HG02763 (cell line): ENCODE measurements around the gene TPBGL.

ENCODE experiments used
- ATAC-seq: cut with Tn5 transposase; IDR thresholded peaks from one replicate; pipeline ENCODE4 v1.9.1; 2021; ENCODE audit warnings: mild to moderate bottlenecking, moderate library complexity; ENCODE audit not compliant: unreplicated experiment

The TPBGL gene, protein sequence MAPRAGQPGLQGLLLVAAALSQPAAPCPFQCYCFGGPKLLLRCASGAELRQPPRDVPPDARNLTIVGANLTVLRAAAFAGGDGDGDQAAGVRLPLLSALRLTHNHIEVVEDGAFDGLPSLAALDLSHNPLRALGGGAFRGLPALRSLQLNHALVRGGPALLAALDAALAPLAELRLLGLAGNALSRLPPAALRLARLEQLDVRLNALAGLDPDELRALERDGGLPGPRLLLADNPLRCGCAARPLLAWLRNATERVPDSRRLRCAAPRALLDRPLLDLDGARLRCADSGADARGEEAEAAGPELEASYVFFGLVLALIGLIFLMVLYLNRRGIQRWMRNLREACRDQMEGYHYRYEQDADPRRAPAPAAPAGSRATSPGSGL

GRCh38 chr11:75240311-75241035, at the start of gene TPBGL:
Gene TPBGL, plus strand, starts transcription at chr11:75240774. Its CDS starts 276 bp downstream, at chr11:75241050.
- ATAC-seq, result no peak

DNA sequence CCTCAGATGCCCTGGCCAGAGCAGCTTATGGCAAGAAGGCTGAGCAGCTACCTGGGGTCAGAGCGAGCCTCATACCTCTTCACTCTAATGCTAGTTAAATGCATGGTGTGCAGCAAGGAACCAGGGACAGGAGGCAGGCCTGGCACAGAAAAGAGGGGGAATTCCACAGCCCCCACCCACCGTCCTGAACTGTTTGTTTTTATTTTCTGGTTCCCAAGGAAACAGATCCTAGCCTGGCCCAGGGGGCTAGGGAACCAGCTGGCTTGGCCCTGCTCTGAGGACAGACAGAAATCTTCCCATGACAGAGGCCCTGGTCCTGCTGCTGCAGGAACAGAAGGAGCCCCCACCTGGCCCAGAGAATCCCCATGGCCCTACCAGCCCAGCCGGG, 49.2 kb upstream of the TPBGL start:
- ATAC-seq, result no peak

DNA sequence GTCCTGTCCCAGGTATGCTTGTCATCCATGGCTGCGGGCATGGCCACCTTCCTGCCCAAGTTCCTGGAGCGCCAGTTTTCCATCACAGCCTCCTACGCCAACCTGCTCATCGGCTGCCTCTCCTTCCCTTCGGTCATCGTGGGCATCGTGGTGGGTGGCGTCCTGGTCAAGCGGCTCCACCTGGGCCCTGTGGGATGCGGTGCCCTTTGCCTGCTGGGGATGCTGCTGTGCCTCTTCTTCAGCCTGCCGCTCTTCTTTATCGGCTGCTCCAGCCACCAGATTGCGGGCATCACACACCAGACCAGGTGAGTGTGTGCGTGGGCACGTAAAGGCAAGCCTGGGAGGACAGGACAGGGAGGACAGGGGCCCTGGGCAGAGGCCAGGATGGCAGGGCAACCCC, 47.3 kb upstream of the TPBGL start:
- ATAC-seq, result no peak

DNA sequence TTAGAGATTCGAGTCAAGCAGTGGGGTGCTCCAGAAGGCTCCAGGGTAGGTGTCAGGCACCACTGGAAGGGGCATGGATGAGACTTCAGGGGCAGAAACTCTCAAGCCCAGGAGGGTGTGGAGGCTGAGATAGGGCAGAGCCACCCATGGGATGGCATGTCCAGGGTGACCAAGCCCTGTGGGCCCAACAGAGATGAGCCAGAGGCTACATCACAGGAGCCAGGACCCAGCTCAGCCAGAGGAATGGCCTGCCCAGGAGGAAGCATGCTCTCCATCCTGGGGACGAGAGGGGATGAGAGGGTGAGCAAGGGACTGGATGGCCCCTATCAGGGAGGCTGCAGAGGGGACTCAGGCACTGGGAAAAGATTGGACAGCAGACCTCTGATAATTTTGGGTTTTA, 46.9 kb upstream of the TPBGL start:
- no peak for ATAC-seq

DNA sequence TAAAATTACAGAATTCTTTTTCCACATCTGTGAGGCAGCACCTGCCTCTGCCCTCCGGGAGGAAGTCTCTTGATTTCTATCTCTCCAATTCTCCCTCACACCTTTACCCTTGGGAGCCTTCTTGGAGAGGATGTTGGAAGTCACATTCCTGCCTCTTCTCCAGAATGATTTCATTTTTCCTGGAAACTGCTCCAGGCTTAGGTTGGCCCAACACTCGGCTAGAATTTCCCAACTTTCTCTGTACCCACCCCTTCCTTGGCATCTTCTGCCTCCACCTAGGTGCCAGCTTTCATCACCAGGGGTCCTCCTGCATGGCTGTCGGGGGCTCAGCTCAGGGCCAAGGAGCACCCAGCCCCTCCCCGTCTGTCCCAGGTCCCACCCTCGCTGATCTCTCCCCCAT, 46.4 kb upstream of the TPBGL start:
- ATAC-seq, result no peak

DNA sequence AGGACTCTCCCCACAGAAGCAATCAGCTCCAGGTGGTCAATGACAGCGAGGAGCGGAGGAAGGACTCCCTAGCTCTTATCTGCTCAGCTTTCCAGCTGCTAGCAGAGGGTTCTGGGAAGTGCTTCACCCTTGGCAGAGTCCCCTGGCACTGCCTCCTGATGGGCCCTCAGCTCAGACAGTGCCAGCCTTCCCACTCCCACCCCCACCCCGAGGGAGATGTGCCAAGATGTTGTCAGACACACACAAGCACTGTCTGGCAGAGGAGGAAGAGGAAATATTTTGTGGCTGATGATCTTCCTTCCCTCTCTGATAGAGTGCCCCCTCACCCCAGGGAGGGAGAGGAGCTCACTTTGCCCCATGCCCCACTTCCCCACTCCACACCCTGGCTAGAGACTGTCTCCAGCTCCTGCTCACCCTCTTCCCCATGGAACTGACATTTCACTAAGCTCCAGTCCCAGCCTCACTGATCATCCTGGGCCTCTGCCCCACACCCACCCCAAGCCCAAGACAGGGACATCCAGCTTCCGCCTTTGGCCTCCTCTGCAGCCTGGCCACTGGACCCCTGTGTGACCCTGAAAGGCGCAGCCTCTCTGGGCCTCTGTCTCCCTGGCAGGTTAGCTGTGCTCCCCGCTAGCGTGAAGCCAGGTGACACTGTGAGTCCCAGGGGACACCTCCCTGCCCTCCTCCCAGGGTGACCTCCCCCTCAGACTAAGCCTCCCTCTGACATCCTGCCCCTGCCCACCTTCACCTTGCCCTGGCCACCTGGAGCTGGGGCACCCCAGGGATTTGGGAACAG, 45.2 kb upstream of the TPBGL start:
- ATAC-seq, result no peak

DNA sequence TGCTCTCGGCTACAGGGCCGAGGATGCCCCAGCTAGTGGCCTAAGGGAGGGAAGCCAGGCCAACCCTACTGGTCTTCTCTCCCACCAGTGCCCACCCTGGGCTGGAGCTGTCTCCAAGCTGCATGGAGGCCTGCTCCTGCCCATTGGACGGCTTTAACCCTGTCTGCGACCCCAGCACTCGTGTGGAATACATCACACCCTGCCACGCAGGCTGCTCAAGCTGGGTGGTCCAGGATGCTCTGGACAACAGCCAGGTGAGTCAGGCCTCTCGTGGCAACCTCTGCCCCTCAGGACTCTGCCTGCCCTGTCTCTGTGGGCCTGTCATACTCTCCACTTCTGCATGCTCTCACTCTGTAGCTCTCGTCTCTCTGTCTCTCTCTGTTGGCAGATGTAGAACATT, 44.1 kb upstream of the TPBGL start:
- ATAC-seq, result no peak

- ATAC-seq, result no peak
These were observed 42.9 kb upstream of the TPBGL start for GRCh38 chr11:75197512-75198277.

GRCh38 chr11:75198278-75198973, 42.1 kb upstream of the TPBGL start:
- ATAC-seq, result no peak

GRCh38 chr11:75199412-75199955, 41.1 kb upstream of the TPBGL start:
- no peak for ATAC-seq

- ATAC-seq, result no peak
These were observed 40.5 kb upstream of the TPBGL start for GRCh38 chr11:75200051-75200450.

GRCh38 chr11:75200531-75200930, 40.0 kb upstream of the TPBGL start:
- no peak for ATAC-seq

DNA sequence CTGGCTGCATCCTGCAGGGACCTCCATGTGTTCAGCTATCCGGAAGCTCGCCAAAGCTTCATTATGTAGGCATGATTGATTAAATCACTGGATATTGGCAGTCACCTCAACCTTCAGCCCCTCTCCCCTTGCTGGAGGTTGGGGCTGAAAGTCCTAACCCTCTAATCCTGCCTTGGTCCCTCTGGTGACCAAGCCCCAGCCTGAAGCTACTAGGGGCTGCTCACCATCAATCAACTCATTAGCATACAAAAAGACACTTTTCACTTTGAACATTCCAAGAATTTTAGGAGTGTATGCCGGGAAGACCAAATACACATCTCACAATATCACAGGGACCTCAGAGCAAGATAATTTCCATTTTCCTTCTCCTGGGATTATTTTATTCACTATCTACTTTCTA, 38.8 kb upstream of the TPBGL start:
- ATAC-seq, result no peak

- no peak for ATAC-seq
These were observed 38.4 kb upstream of the TPBGL start for GRCh38 chr11:75202195-75202594.

DNA sequence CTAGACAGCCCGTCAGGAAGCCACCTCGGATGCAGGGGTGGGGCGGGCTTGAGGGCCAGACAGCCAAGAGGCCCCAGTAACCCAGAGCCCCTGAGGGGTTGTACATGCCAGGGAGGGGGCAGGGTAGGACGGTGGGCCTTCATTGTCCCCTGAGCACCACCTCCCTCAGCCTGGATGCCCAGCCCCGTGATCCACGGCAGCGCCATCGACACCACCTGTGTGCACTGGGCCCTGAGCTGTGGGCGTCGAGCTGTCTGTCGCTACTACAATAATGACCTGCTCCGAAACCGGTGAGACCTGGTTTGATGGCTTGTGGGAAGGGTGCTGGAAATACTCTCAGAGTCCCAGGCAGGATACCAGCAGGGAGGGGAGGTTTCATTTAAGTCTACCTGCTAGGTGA, 37.4 kb upstream of the TPBGL start:
- no peak for ATAC-seq

- no peak for ATAC-seq
These were observed 36.9 kb upstream of the TPBGL start for GRCh38 chr11:75203641-75204011.

DNA sequence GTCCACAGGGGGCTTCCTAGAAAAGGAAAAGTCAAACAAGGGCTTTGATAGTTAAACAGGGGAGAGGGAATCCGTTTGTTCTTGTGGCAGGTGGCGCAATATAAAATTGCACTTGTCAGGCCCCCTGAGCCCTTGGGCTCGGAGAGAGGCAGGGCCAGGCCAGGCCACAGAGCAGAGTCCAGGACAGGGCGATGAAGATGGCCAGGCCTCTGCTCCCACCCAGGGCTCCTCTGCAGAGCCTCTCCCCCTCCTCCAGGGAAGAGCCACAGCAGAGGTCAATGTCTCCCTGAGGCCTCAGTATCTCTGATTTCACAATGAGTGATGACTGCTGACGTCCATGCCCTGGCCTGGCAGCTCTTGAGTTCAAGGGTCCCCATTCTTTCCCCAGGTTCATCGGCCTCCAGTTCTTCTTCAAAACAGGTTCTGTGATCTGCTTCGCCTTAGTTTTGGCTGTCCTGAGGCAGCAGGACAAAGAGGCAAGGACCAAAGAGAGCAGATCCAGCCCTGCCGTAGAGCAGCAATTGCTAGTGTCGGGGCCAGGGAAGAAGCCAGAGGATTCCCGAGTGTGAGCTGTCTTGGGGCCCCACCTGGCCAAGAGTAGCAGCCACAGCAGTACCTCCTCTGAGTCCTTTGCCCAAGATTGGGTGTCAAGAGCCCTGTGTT, 36.4 kb upstream of the TPBGL start:
- ATAC-seq, result no peak

- no peak for ATAC-seq
These were observed 35.6 kb upstream of the TPBGL start for GRCh38 chr11:75204685-75205563.
